ENCODE results near the gene TAC1.
"Not testable (repeated sequence)": the region's sequence is repeated elsewhere in the genome, so short reads cannot be mapped to it uniquely, and the experiment has no call there.

The TAC1 gene

GRCh38 chr7:97752215-97752614 is 20.3 kb downstream of the TAC1 start:
- no peak overlapping the region for H3K4me3 ChIP-seq (ENCODE audit: low read depth, low read length)
- TF ChIP-seq CTCF (IDR thresholded peaks at IDR 0.05; ENCODE audit: borderline replicate concordance, insufficient read depth, low read depth, low read length): no peak

- TF ChIP-seq CTCF (IDR thresholded peaks at IDR 0.05; ENCODE audit: borderline replicate concordance, insufficient read depth, low read depth, low read length): no peak
- no peak overlapping the region for H3K4me3 ChIP-seq (ENCODE audit: low read depth, low read length)
These were observed 25.9 kb downstream of the TAC1 start for GRCh38 chr7:97757824-97758223.

GRCh38 chr7:97770850-97771249 is 39.0 kb downstream of the TAC1 start:
- no peak overlapping the region for H3K4me3 ChIP-seq (ENCODE audit: low read depth, low read length)
- TF ChIP-seq CTCF (IDR thresholded peaks at IDR 0.05; ENCODE audit: borderline replicate concordance, insufficient read depth, low read depth, low read length): no peak

GRCh38 chr7:97771576-97771975 is 39.7 kb downstream of the TAC1 start:
- no peak overlapping the region for H3K4me3 ChIP-seq (ENCODE audit: low read depth, low read length)
- no peak for TF ChIP-seq CTCF (IDR thresholded peaks at IDR 0.05; ENCODE audit: borderline replicate concordance, insufficient read depth, low read depth, low read length)

- H3K4me3 ChIP-seq (ENCODE audit: low read depth, low read length): no peak overlapping the region
- no peak for TF ChIP-seq CTCF (IDR thresholded peaks at IDR 0.05; ENCODE audit: borderline replicate concordance, insufficient read depth, low read depth, low read length)
These were observed 40.4 kb downstream of the TAC1 start for GRCh38 chr7:97772045-97772901.

GRCh38 chr7:97786398-97786797 is 54.5 kb downstream of the TAC1 start:
- not testable (repeated sequence) for H3K4me3 ChIP-seq (ENCODE audit: low read depth, low read length)
